ENCODE measurements around the gene PIMREG.

Gene PIMREG, protein sequence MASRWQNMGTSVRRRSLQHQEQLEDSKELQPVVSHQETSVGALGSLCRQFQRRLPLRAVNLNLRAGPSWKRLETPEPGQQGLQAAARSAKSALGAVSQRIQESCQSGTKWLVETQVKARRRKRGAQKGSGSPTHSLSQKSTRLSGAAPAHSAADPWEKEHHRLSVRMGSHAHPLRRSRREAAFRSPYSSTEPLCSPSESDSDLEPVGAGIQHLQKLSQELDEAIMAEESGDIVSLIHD

DNA sequence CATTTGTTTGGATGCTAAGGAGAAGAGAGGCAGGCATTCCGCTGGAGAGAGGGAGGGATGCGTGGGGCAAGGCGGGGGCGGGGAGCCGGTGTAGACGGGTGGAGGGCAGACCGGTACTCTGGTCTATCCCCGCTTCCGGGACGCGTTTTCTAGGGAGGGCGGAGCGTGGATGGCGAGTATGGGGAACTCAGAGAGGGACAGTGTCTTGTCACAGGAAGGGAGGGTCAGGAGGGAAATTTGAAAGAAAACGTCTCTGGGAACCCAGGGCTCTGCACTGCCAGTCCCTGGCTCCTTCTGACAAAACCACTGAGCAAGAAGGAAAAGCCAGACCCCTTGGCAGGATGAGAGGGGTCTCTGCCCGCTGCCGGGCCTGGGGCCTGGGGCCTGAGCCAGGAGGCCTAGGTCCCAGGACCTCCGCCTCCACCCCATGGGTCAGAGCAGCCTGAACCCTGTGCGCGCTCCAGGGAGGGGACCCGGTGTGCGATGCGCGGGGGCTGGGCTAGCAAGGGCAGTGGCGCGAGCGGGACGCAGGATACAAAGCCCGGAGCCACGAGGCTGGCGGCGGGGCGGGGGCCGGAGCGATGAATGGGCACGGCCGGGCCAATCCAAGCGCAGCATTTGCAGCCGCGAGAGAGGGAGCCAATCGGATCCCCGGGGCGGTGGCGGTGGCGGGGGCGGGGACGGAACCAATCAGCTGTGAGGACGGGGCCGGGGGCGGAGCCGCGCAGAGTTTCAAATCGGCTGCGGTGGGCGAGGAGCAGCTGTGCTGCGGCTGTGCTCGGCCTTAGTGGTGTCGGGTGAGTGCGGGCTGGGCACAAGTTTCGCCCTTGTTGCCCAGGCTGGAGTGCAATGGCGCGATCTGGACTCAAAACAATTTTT lies at the start of gene PIMREG:
PIMREG (plus strand) TSS at position 764 of the 879 bp plus-strand sequence. CDS start 656 bp downstream, outside the sequence.
- DNase-seq: peak; percentile 90

DNA sequence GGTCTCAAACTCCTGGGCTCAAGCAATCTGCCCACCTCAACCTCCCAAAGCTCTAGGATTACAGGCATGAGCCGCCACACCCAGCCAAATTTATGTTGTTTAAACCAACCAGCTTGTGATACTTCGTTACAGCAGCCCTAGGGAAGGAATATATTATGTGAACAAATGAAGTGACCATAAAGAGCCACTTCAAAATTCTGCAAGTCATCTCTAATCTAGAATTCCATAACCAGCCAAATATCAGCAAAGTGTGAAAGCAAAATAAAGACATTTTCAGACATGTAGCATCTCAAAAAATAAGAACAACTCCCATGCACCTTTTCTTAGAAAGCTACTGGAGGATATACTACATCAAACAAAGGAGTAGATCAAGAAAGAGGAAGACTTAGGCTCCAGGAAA lies 45.3 kb upstream of the PIMREG start:
- no peak for DNase-seq

- DNase-seq: no peak
Measured at GRCh38 chr17:6402258-6402657, 42.0 kb upstream of the PIMREG start.

DNA sequence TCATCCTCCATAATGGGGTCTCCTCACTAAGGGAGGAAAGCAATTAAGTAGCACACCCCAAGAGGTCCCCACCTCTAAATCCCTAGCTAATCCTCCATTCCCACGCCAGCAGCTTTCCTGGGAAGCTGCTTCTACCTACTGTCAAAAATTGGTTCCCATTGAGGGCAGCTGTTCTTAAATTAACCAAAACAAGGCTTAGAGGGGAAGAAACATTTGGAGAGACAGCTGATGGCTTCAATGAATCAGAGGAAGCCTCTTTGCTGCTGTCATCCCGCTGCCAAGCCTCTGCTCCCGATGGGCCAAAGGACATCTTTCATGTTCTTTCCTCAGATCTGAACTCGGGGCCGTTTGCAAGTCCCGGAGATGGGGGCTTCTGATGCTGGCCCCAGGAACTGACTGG lies 36.0 kb upstream of the PIMREG start:
- DNase-seq: no peak

- DNase-seq: no peak
Measured at GRCh38 chr17:6408735-6409134, 35.5 kb upstream of the PIMREG start.

DNA sequence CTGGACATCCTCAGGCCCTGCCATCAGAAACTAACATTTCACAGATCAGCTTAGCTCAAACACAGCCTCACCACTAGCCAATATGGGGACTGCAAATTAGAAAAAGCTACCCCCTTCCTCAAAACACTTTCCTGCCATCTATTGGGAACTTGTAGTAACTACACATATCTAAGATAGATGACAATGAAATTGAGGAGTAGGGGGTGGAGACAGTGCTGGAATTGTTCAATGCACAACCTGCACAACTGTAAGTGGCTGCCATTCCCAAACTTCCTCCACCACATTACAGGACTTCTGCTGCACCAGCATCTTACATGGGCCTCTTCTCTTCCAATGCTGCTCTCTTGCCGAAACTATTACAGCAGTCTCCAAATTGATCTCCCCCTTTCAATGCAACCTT lies 31.2 kb upstream of the PIMREG start:
- DNase-seq: peak; percentile 34

DNA sequence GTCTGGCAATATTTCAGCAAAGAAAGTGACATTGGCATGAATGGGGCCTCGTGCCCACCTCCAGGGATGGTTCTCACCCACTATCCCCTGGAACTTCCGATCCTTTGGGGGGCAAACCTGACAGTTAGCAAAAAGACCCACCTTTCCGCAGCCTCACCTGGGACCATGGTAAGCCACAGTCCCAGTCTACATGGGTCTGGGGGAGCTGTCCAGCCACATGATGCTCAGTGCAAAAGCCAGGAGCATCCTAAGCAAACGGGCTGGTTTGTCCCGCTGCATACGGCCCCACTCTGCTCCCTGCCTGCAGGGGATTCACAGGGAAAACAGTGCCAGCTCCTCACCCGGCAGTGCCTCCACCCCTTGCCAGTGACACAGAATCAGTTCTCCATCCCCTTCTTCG lies 28.6 kb upstream of the PIMREG start:
- no peak for DNase-seq

GRCh38 chr17:6420173-6420641 lies 24.0 kb upstream of the PIMREG start:
- no peak for DNase-seq

DNA sequence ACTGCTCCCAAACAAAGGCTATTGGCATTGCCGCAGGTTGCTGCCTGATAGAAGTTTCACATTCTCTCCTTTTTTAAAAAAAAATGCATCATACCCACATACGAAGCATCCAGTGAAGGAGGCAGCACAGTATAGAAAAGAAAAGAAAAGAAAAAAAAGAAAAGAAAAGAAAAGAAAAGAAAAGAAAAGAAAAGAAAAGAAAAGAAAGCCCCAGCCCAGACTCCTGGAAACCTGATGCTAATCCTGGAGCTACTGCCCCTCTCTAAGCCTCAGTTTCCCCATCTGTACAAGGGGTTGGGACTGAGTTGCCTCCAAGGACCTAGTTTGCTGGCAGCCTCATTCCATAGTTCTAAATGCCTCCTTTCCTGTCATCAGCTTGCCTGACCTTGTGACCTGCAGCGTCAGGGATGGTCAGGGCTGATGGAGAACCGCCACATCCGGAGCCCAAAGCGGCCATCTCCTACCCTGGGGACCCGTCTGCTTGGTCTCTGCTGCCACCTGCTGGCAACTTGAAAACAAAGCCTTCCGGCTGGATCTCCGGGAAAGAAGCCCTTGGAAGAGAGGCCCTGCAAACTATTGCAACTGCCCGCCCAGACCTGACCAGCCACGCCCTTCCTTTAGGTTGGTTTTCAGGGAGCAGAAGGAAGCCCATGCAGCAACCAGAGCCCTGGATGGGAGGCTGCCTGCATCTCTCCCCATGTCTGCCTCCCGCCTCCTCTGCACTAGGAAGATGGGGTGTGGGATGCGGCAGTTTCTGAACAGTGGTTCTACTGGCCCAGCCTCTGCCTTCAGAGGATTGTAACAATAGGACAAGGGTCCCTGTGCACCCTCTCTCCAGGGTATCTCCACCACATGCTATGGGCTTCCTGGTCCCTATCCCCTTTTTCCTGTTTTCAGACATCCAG lies 22.3 kb upstream of the PIMREG start:
- peak; percentile 23 for DNase-seq

GRCh38 chr17:6422654-6423241 lies 21.5 kb upstream of the PIMREG start:
- no peak for DNase-seq

GRCh38 chr17:6423931-6424330 lies 20.3 kb upstream of the PIMREG start:
- DNase-seq: no peak

GRCh38 chr17:6425407-6425806 lies 18.8 kb upstream of the PIMREG start:
- no peak for DNase-seq

GRCh38 chr17:6426356-6427101 lies 17.7 kb upstream of the PIMREG start:
- DNase-seq: no peak

DNA sequence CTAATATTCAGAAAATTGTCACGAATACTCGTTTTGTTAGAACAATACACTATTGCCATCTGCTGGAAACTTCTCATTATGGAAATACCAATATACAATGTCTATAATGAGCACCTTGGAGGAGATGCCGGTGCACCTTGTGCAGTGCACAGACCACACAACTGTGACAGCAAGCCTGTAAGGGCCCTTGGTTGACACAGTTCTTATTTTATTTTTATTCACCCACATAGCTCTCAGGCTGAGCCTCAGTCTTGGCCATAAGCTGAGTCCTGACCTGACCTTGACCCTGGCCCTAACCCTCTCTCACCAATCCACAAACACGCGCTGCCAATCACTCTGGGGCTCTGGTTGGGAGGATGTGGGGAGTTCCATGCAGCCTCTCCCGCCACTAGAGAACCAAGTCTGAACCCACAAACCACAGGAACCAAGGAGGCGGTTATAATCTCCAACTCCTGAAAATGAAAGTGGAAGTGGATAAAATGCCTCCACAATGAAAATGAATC lies 16.9 kb upstream of the PIMREG start:
- no peak for DNase-seq

GRCh38 chr17:6428207-6428965 lies 15.9 kb upstream of the PIMREG start:
- no peak for DNase-seq

DNA sequence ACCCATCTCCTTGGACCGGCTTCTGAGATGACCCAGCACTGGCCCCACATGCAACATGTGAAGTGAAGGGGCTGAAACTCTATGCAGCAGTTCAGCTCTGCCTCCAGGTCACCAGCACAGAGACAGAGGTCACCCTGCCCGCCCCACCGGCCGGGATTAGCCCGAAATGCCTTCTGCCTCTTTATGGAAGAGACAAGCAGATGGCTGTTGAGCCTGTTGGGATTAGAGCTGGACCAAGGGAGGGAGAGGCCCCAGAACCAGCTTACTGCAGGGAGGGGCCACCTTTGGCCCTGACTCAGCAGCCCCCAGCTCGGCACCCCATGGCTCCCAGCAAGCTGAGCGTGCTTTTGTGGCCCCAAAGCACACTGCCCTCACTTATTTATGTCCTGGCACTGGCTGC lies 15.0 kb upstream of the PIMREG start:
- DNase-seq: no peak

GRCh38 chr17:6430769-6431168 lies 13.5 kb upstream of the PIMREG start:
- DNase-seq: no peak

GRCh38 chr17:6435051-6435450 lies 9.2 kb upstream of the PIMREG start, which contains the start of gene AIPL1:
AIPL1 (minus strand) TSS chr17:6435121; CDS start chr17:6435104, 17 bp downstream.
- no peak for DNase-seq

- DNase-seq: peak; percentile 31
Measured at GRCh38 chr17:6435968-6436367, 8.3 kb upstream of the PIMREG start.

- DNase-seq: no peak
Measured at GRCh38 chr17:6437466-6437865, 6.8 kb upstream of the PIMREG start.

DNA sequence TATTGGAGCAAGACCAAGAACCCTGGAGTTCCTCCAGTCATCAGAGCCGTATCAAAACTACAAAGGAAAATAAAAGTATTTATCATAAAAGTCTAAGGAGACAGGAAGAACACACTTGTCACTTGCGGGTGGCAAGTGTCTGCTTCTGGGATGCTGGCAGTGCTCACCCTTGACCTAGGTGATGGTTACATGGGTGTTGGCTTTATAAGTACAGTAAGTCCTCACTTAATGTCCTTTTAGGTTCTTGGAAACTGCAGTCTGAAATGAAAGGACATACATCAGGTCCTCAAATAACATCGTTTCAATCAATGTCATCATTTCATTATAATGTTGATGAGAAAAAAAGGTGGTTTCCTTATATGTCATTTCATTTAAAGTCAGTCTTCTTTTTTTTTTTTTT lies 6.3 kb upstream of the PIMREG start:
- DNase-seq: no peak
